GM18868 (cell line): Measurements from ENCODE around the gene EYS.
A peak's percentile ranks its signal among the peaks of the same experiment; 100 is the strongest.
"Not testable (repeated sequence)": the region's sequence is repeated elsewhere in the genome, so short reads cannot be mapped to it uniquely, and the experiment has no call there.

ENCODE experiments used
- ATAC-seq: cut with Tn5 transposase; IDR thresholded peaks from one replicate; pipeline ENCODE4 v1.9.1; 2021; ENCODE audit warnings: mild to moderate bottlenecking, moderate library complexity; ENCODE audit not compliant: unreplicated experiment

Gene EYS

GRCh38 chr6:64014595-64014994 lies 1692.4 kb downstream of the EYS start:
- ATAC-seq, result no peak

GRCh38 chr6:64013011-64013410 lies 1694.0 kb downstream of the EYS start:
- ATAC-seq, result no peak

- peak; percentile 69 for ATAC-seq
These were observed 1694.5 kb downstream of the EYS start for GRCh38 chr6:64012351-64013001.

GRCh38 chr6:64010666-64011065 lies 1696.4 kb downstream of the EYS start:
- ATAC-seq, result no peak

- ATAC-seq, result no peak
These were observed 1697.0 kb downstream of the EYS start for GRCh38 chr6:64010010-64010409.

GRCh38 chr6:64006246-64006645 lies 1700.8 kb downstream of the EYS start:
- no peak for ATAC-seq

- ATAC-seq, result no peak
These were observed 1706.1 kb downstream of the EYS start for GRCh38 chr6:64000818-64001491.

GRCh38 chr6:63999613-64000012 lies 1707.4 kb downstream of the EYS start:
- ATAC-seq, result no peak

- no peak for ATAC-seq
These were observed 1708.0 kb downstream of the EYS start for GRCh38 chr6:63998991-63999390.

- no peak for ATAC-seq
These were observed 1709.3 kb downstream of the EYS start for GRCh38 chr6:63997734-63998133.

- ATAC-seq, result no peak
These were observed 1709.8 kb downstream of the EYS start for GRCh38 chr6:63997221-63997620.

- no peak for ATAC-seq
These were observed 1721.8 kb downstream of the EYS start for GRCh38 chr6:63985223-63985622.

GRCh38 chr6:63975699-63976098 lies 1731.3 kb downstream of the EYS start:
- ATAC-seq, result no peak

- ATAC-seq, result no peak
These were observed 1738.4 kb downstream of the EYS start for GRCh38 chr6:63968650-63969049.

GRCh38 chr6:63964366-63964765 lies 1742.7 kb downstream of the EYS start:
- ATAC-seq, result no peak

- ATAC-seq, result no peak
These were observed 1743.2 kb downstream of the EYS start for GRCh38 chr6:63963769-63964315.

GRCh38 chr6:63953336-63954021 lies 1753.5 kb downstream of the EYS start:
- not testable (repeated sequence) for ATAC-seq

- no peak for ATAC-seq
These were observed 1759.1 kb downstream of the EYS start for GRCh38 chr6:63947792-63948529.

GRCh38 chr6:63945987-63946386 lies 1761.0 kb downstream of the EYS start:
- ATAC-seq, result no peak

- ATAC-seq, result no peak
These were observed 1763.2 kb downstream of the EYS start for GRCh38 chr6:63943826-63944225.
